NCI-H1436 treated with DMSO at 0.1 percent for 48 hours (cell line): ENCODE results near the gene CCDC27.
"Not testable (repeated sequence)": the region's sequence is repeated elsewhere in the genome, so short reads cannot be mapped to it uniquely, and the experiment has no call there.

Experiments
- DNase-seq: peaks from one replicate; lab custom pipeline; 2025; lab: John Stamatoyannopoulos, UW

CCDC27 gene

DNA sequence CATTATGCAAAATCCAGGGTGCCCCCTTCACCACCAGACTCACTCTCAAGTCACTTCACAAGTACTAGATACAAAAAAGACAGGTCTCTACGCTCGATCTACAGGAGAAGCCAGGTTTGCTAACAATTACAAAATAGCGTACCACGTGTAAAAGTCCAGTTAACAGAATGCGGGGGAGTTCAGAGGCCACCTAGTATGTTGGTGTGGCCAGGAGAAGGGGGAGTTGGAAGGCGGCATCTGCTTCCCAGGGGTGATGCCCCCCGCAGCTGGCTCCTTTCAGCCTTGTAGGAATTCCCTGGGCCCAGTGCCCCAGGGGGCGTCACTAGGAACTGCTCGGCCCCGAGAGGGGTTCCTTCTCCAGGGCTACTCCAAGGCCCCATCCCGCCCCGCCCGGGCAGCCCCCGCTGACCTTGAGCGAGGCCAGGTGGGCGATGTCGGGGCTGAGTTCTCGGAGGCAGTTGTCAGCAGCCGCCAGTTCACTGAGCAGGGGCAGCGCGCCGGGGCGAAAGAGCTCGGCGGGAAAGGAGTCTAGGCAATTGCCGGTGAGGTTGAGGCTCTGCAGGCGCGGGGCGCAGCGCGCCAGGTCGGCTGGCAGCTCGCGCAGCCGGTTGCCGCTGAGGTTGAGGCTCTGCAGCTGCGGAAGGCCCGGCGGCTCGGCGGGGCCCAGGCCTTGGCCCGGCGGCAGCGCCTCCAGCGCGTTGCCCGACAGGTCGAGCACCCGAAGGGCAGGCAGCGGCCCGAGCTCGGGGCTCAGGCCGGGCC is 43.4 kb downstream of the CCDC27 start:
- DNase-seq, result no peak

DNA sequence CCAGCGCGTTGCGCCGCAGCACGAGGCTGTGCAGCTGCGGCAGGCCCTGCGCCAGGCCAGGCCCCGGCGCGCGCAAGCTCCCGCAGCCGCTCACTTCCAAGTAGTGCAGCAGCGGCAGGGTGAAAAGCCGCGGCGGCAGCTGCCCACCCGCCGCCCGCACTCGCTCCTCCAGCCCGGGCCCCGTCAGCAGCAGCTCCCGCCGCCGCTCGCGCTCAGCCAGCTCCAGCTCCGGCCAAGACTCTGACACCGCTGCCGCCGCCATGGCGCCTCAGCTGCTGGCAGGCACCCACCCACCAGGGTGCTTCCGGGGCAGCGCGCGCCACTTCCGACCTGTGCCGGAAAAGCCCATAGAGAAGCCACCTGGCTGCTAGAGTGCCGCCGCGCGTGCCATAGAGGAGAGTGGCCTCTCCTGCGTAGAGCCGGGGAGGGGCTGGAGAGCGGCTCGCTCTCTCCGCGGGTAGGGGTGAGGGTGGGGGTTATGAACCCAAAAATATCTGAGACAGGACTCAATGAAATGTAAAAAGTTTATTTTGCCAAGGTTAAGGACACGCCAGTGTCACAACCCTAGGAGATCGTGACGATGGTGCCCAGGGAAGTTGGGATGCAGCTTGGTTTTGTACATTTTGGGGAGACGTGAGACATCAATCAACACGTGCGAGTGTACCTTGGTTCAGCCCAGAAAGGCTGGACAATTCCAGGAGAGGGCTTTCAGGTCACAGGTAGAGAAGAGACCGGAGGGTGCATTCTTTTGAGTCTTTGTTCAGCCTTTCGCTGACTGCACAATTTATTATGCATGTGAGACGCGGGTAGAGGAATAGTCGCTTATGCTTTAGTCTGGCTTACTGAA is 44.2 kb downstream of the CCDC27 start, which contains the start of gene LRRC47:
Gene LRRC47 (minus strand): TSS at position 284 of the 847 bp plus-strand sequence. CDS start 22 bp downstream, at position 262.
- DNase-seq, result no peak

DNA sequence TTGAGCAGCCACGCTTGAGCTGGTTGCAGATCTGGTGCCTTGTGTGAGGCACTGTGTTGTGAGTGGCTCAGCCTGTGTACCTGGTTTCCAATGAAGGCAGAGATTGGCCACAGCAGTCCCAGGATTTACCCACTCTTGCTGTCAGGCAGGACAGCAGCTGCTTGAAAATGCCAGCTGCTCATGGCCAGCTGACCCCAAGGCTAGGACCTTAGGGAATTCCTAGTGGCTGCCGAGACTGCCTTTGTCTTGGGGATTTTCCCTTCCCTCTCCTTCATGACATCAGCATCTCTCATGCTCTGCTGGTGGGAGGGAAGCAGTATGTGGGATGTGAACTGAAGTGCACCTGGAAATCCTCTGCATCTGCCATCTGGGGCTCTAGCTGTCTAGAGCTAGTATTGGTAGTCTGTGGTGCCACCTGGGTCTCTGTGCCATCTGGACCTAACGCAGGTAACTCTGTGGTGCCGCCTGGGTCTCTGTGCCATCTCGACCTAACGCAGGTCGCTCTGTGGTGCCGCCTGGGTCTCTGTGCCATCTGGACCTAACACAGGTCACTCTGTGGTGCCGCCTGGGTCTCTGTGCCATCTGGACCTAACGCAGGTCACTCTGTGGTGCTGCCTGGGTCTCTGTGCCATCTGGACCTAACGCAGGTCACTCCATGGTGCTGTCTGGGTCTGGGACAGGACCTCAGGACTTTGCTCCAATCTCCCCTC is 47.9 kb downstream of the CCDC27 start:
- DNase-seq, result no peak

- not testable (repeated sequence) for DNase-seq
Measured at GRCh38 chr1:3800795-3801194, 48.5 kb downstream of the CCDC27 start.

- no peak for DNase-seq
Measured at GRCh38 chr1:3803905-3804626, 51.8 kb downstream of the CCDC27 start.

DNA sequence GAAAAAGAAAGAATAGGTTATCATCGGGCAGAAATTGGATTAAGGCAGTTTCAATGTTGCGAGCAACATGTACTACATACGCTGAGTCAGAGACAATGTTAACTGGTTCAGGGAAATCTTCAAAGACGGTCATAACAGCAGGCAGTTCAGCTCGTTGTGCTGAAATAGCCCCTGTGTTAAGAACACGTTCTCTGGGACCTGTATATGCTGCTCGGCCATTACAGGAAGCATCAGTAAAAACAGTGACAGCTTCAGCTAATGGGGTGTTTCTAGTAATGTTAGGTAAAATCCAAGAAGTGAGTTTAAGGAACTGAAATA is 52.3 kb downstream of the CCDC27 start:
- not testable (repeated sequence) for DNase-seq

- no peak for DNase-seq
Measured at GRCh38 chr1:3805038-3805437, 52.8 kb downstream of the CCDC27 start.

GRCh38 chr1:3807769-3808168 is 55.5 kb downstream of the CCDC27 start:
- DNase-seq, result no peak

- DNase-seq, result no peak
Measured at GRCh38 chr1:3809680-3810079, 57.4 kb downstream of the CCDC27 start.

DNA sequence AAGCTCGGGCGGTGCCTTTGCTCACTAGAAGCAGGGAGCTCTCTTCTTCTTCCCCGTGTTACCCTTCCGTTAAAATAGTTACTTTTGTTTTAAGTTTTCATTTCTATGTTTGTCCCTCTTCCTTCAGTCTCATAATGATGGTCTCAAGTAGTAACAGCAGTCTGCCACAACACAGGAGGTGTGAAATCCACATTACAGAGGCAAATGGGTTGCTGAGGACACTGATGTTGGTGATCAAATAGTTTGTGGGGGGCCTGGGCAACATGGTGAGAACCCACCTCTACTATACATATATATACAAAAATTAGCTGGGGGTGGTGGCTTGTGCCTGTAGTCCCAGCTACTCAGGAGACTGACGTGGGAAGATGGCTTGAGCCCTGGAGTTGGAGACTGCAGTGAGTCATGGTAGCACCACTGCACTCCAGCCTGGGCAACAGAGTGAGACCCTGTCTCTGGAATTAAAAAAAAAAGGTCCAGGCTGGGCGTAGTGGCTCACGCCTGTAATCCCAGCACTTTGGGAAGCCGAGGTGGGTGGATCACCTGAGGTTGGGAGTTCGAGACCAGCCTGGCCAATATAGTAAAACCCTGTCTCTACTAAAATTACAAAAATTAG is 58.0 kb downstream of the CCDC27 start:
- DNase-seq, result not testable (repeated sequence)

GRCh38 chr1:3811595-3811911 is 59.3 kb downstream of the CCDC27 start:
- no peak for DNase-seq

- no peak for DNase-seq
Measured at GRCh38 chr1:3814065-3814464, 61.8 kb downstream of the CCDC27 start.

DNA sequence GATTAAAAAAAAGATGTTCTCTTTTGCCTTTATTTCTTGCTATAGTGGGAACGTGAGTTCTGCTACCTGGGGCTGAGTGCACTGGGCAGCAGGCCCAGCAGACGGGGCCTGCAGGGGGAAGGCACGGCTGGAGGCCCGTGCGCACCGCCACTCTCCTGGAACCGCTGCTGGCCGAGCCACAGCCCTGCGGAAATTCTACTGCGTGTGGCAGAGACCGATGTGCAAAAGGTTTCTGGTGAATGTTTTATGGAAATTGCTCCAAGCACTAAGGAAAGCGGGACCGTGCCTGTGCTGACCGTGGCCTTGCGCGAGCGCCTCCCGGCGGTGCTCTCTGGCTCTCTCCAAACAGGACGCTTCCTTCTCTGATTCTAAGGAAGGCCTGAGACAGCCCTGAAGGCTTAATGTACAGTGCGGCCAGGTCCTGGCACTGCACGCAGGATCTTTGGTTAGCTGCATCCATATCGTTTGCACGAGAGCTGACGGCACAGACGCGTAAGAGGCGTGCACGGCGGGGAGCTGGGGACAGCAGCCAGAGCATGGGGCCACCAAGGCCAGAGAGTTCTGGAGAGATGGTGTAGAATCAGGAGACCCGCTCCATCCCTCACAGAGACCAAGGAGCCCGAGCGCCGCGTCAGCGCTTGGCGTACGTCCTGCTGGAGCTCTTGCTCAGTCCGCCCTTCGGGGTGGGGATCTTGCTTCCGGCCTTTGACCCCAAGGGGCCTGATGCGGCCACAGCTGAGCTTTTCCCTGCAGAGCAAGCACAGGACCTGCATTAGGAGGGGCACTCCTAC is 62.7 kb downstream of the CCDC27 start:
- no peak for DNase-seq

GRCh38 chr1:3816331-3817137 is 64.3 kb downstream of the CCDC27 start:
- no peak for DNase-seq

DNA sequence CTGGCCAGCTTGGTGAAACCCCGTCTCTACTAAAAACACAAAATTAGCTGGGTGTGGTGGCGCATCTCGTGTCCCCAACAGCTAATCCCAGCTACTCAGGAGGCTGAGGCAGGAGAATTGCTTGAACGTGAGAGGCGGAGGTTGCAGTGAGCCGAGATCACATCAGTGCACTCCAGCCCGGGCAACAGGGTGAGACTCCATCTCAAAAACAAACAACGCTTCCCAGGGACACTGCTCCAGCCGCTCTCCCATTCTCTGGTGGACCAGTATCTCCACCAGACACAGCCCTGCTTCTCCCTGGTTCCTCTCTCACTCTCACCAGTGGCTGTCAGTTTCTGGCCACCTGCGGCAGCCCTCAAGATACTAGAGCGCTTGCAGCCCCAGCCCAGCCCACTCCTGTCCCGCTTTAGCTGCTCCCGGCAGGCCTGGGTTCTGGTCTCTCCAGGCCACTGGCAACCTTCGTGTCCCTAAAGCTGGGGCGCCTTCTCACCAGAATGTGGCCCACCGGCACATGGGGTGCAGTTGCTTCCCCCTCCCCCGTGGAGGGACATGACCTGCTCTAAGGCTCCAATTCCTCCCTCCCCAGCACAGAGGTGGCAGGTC is 65.0 kb downstream of the CCDC27 start:
- DNase-seq, result no peak

- no peak for DNase-seq
Measured at GRCh38 chr1:3817821-3818597, 65.8 kb downstream of the CCDC27 start.

GRCh38 chr1:3819771-3820200 is 67.5 kb downstream of the CCDC27 start:
- DNase-seq, result no peak

DNA sequence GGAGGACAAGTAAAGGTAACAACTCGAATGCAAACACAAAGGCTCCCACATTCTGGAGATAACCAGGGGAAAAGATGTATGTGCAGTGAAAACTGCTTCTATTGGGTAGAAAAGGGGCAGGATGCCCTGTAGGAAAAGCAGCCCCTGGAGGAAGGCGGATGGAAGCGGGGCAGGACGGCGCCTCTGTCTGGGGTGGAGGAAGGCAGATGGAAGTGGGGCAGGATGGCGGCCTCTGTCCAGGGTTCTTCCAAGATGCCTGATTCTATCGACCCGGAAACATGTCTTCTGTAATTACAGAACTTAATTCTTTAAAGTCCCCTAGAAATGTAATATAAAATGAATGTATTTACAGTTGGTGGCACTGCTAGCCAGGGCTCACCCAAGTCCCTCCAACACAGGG is 68.1 kb downstream of the CCDC27 start:
- DNase-seq, result no peak

DNA sequence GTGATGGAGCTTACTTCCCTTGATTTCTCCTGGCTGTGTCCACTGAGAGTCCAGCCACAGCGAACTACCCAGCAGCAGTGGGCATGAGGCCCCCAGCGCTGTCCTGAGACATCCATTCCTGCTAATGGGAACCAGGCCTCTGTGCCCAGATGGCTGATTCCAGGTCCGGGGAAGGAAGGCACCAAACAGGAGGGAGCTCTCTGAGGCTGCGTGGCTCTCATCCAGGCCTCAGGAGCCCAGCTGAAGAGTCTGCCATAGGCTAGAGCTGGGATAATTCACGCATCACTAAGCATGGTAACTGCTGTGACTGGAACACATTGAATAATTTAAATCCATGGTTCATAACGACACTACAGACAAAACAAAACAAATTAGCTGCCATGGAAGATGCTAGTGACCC is 68.8 kb downstream of the CCDC27 start:
- no peak for DNase-seq
